Adipocyte (in vitro differentiated cells): ENCODE results near the gene CIDEB.
"Not testable (repeated sequence)": the region's sequence is repeated elsewhere in the genome, so short reads cannot be mapped to it uniquely, and the experiment has no call there.

Experiments
- DNase-seq: peaks from one replicate; pipeline ENCODE4 v3.0.0-alpha.2; 2015; ENCODE audit warnings: low read depth
- H3K27me3 ChIP-seq: replicated peaks from 2 replicates; pipeline ENCODE4 v1.7.0; 2013; ENCODE audit warnings: mild to moderate bottlenecking, low read length, moderate library complexity; ENCODE audit not compliant: control insufficient read depth, insufficient read depth
- H3K36me3 ChIP-seq: 2 replicates; pipeline ENCODE4 v1.7.0; 2013; ENCODE audit warnings: low read length, mild to moderate bottlenecking, moderate library complexity; ENCODE audit not compliant: control insufficient read depth, insufficient read depth, severe bottlenecking
- H3K4me1 ChIP-seq: 2 replicates; pipeline ENCODE4 v1.7.0; 2013; ENCODE audit warnings: mild to moderate bottlenecking, low read length, moderate library complexity; ENCODE audit not compliant: control insufficient read depth, insufficient read depth
- H3K4me3 ChIP-seq: 2 replicates; pipeline ENCODE4 v1.7.0; 2013; ENCODE audit warnings: mild to moderate bottlenecking, low read length, moderate library complexity
- H3K9ac ChIP-seq: 2 replicates; pipeline ENCODE4 v1.7.0; 2013; ENCODE audit warnings: mild to moderate bottlenecking, low read length, moderate library complexity
- H3K9me3 ChIP-seq: 2 replicates; pipeline ENCODE4 v1.7.0; 2013; ENCODE audit warnings: mild to moderate bottlenecking, low read length, moderate library complexity; ENCODE audit not compliant: control insufficient read depth

CIDEB gene

GRCh38 chr14:24330973-24331674 lies 23.3 kb upstream of the CIDEB start:
- Histone ChIP-seq H3K9ac (no peak overlapping the region), H3K4me1 (peaks cover 23% of the 10 kb centered on the region), H3K4me3 (no peak overlapping the region), H3K9me3 (no peaks in the 10 kb centered on the region), H3K27me3 (peaks cover 4% of the 10 kb centered on the region), H3K36me3 (no peaks in the 10 kb centered on the region)
- DNase-seq: no peak

- DNase-seq: no peak
- Histone ChIP-seq H3K9me3 (no peaks in the 10 kb centered on the region), H3K4me1 (peaks cover 22% of the 10 kb centered on the region), H3K9ac (no peak overlapping the region), H3K27me3 (peaks cover 7% of the 10 kb centered on the region), H3K4me3 (no peak overlapping the region), H3K36me3 (no peaks in the 10 kb centered on the region)
These were observed 22.0 kb upstream of the CIDEB start for GRCh38 chr14:24329736-24330135.

- Histone ChIP-seq H3K9me3 (no peaks in the 10 kb centered on the region), H3K36me3 (no peaks in the 10 kb centered on the region), H3K4me1 (peaks cover 16% of the 10 kb centered on the region), H3K4me3 (no peak overlapping the region), H3K9ac (no peak overlapping the region), H3K27me3 (peaks cover 7% of the 10 kb centered on the region)
- DNase-seq: no peak
These were observed 21.4 kb upstream of the CIDEB start for GRCh38 chr14:24329073-24329663.

- DNase-seq: peak; percentile 48
- H3K36me3 ChIP-seq, H3K9me3 ChIP-seq, H3K4me3 ChIP-seq, H3K27me3 ChIP-seq, H3K9ac ChIP-seq: not testable (repeated sequence)
- H3K4me1 ChIP-seq: peaks cover 11% of the 10 kb centered on the region
These were observed 20.1 kb upstream of the CIDEB start for GRCh38 chr14:24327914-24328313.

- Histone ChIP-seq H3K36me3 (no peaks in the 10 kb centered on the region), H3K9ac (peak overlapping the region; percentile 34), H3K4me1 (peaks cover 6% of the 10 kb centered on the region), H3K9me3 (no peaks in the 10 kb centered on the region), H3K4me3 (no peak overlapping the region), H3K27me3 (peaks cover 7% of the 10 kb centered on the region)
- DNase-seq: no peak
These were observed 19.5 kb upstream of the CIDEB start for GRCh38 chr14:24327303-24327702.

GRCh38 chr14:24325963-24326362 lies 18.2 kb upstream of the CIDEB start:
- H3K36me3 ChIP-seq: no peaks in the 10 kb centered on the region
- DNase-seq: no peak
- peaks cover 4% of the 10 kb centered on the region for H3K27me3 ChIP-seq
- H3K9ac ChIP-seq: no peak overlapping the region
- H3K4me3 ChIP-seq: no peak overlapping the region
- H3K4me1 ChIP-seq: no peaks in the 10 kb centered on the region
- H3K9me3 ChIP-seq: no peaks in the 10 kb centered on the region

GRCh38 chr14:24325041-24325530 lies 17.3 kb upstream of the CIDEB start:
- Histone ChIP-seq H3K4me3 (no peak overlapping the region), H3K9ac (no peak overlapping the region), H3K36me3 (no peaks in the 10 kb centered on the region), H3K9me3 (no peaks in the 10 kb centered on the region), H3K4me1 (no peaks in the 10 kb centered on the region), H3K27me3 (peaks cover 4% of the 10 kb centered on the region)
- no peak for DNase-seq

- Histone ChIP-seq H3K4me1 (no peaks in the 10 kb centered on the region), H3K36me3 (no peaks in the 10 kb centered on the region), H3K27me3 (peaks cover 4% of the 10 kb centered on the region), H3K4me3 (no peak overlapping the region), H3K9ac (no peak overlapping the region), H3K9me3 (no peaks in the 10 kb centered on the region)
- DNase-seq: no peak
These were observed 16.2 kb upstream of the CIDEB start for GRCh38 chr14:24324024-24324423.

- no peak overlapping the region for H3K4me3 ChIP-seq
- H3K9me3 ChIP-seq: no peaks in the 10 kb centered on the region
- peaks cover 4% of the 10 kb centered on the region for H3K27me3 ChIP-seq
- no peak overlapping the region for H3K9ac ChIP-seq
- no peaks in the 10 kb centered on the region for H3K36me3 ChIP-seq
- DNase-seq: no peak
- no peaks in the 10 kb centered on the region for H3K4me1 ChIP-seq
These were observed 15.6 kb upstream of the CIDEB start for GRCh38 chr14:24323341-24323740.

- DNase-seq: no peak
- Histone ChIP-seq H3K4me3 (no peak overlapping the region), H3K4me1 (peaks cover under 1% of the 10 kb centered on the region), H3K9me3 (no peaks in the 10 kb centered on the region), H3K27me3 (peaks cover 4% of the 10 kb centered on the region), H3K36me3 (no peaks in the 10 kb centered on the region), H3K9ac (no peak overlapping the region)
These were observed 14.9 kb upstream of the CIDEB start for GRCh38 chr14:24322672-24323071.

GRCh38 chr14:24321212-24321975 lies 13.6 kb upstream of the CIDEB start:
- H3K9ac ChIP-seq: no peak overlapping the region
- no peaks in the 10 kb centered on the region for H3K9me3 ChIP-seq
- H3K27me3 ChIP-seq: peaks cover 4% of the 10 kb centered on the region
- no peak overlapping the region for H3K4me3 ChIP-seq
- H3K4me1 ChIP-seq: peaks cover 9% of the 10 kb centered on the region
- DNase-seq: no peak
- H3K36me3 ChIP-seq: no peaks in the 10 kb centered on the region
